ENCODE measurements around the gene ZNF684.

Gene ZNF684

GRCh38 chr1:40530735-40531380 is 579 bp upstream of the ZNF684 start:
- no peak for TF ChIP-seq CTCF (IDR thresholded peaks at IDR 0.05; ENCODE audit: low read depth, low read length)
- peak; percentile 50 to 59 for DNase-seq (ENCODE audit: low read depth in 2 of 2)

GRCh38 chr1:40532062-40532389 is 589 bp downstream of the ZNF684 start:
- peak overlapping the region; percentile 77 to 84 for H3K4me3 ChIP-seq (replicated peaks in 1 of 2; ENCODE audit: low read depth in 2 of 2, low read length in 2 of 2)
- TF ChIP-seq CTCF (IDR thresholded peaks at IDR 0.05; ENCODE audit: low read depth, low read length): no peak
- DNase-seq (ENCODE audit: low read depth in 2 of 2): no peak

More at GRCh38 chr1:40530735-40531380, 579 bp upstream of the ZNF684 start:
- H3K4me3 ChIP-seq (replicated peaks in 1 of 2; ENCODE audit: low read depth in 2 of 2, low read length in 2 of 2): peak overlapping the region; percentile 77 to 84

- peak; percentile 70 for TF ChIP-seq CTCF (IDR thresholded peaks at IDR 0.05; ENCODE audit: low read depth, low read length)
- no peak overlapping the region for H3K4me3 ChIP-seq (replicated peaks in 1 of 2; ENCODE audit: low read depth in 2 of 2, low read length in 2 of 2)
- DNase-seq (ENCODE audit: low read depth in 2 of 2): peak; percentile 65 to 70
Measured at GRCh38 chr1:40532844-40533424, 1.5 kb downstream of the ZNF684 start.

GRCh38 chr1:40534589-40534988 is 3.2 kb downstream of the ZNF684 start:
- H3K4me3 ChIP-seq (replicated peaks in 1 of 2; ENCODE audit: low read depth in 2 of 2, low read length in 2 of 2): no peak overlapping the region

GRCh38 chr1:40535732-40536131 is 4.3 kb downstream of the ZNF684 start:
- TF ChIP-seq CTCF (IDR thresholded peaks at IDR 0.05; ENCODE audit: low read depth, low read length): no peak

More at GRCh38 chr1:40534589-40534988, 3.2 kb downstream of the ZNF684 start:
- TF ChIP-seq CTCF (IDR thresholded peaks at IDR 0.05; ENCODE audit: low read depth, low read length): no peak
- DNase-seq (ENCODE audit: low read depth in 2 of 2): no peak

GRCh38 chr1:40539338-40539737 is 7.9 kb downstream of the ZNF684 start:
- TF ChIP-seq CTCF (IDR thresholded peaks at IDR 0.05; ENCODE audit: low read depth, low read length): no peak
- no peak for DNase-seq (ENCODE audit: low read depth in 2 of 2)
- H3K4me3 ChIP-seq (replicated peaks in 1 of 2; ENCODE audit: low read depth in 2 of 2, low read length in 2 of 2): no peak overlapping the region

More at GRCh38 chr1:40535732-40536131, 4.3 kb downstream of the ZNF684 start:
- no peak for DNase-seq (ENCODE audit: low read depth in 2 of 2)
- no peak overlapping the region for H3K4me3 ChIP-seq (replicated peaks in 1 of 2; ENCODE audit: low read depth in 2 of 2, low read length in 2 of 2)
